Astrocyte (in vitro differentiated cells and primary cell): ENCODE measurements around the gene CRYGN. TPM values are rescaled to one million over a fixed set of nuclear protein-coding genes. Genes with fewer than 3 reads are reported as not detected.

ENCODE experiments used
- DNase-seq: peaks from one replicate; pipeline ENCODE4 v3.0.0-alpha.2; 2010; ENCODE audit warnings: low read depth
- FAIRE-seq: peaks from 2 replicates; lab custom pipeline; 2011; peaks lifted over from hg19 to GRCh38; lab: Jason Lieb, UNC
- H2AFZ ChIP-seq: 2 replicates; pipeline ENCODE4 v1.6.0; 2012; ENCODE audit warnings: low read depth, low read length, inconsistent platforms
- H3K27ac ChIP-seq: 2 replicates; pipeline ENCODE4 v1.5.1; 2011; ENCODE audit warnings: low read depth, low read length, inconsistent platforms
- H3K27me3 ChIP-seq: 2 replicates; pipeline ENCODE4 v1.6.0; 2011; ENCODE audit warnings: low read length, inconsistent platforms; ENCODE audit not compliant: insufficient read depth
- H3K36me3 ChIP-seq: 2 replicates; pipeline ENCODE4 v1.5.1; 2011; ENCODE audit warnings: low read length, inconsistent platforms; ENCODE audit not compliant: insufficient read depth
- H3K4me1 ChIP-seq: 2 replicates; pipeline ENCODE4 v1.5.1; 2011; ENCODE audit warnings: low read length, inconsistent platforms; ENCODE audit not compliant: insufficient read depth
- H3K4me2 ChIP-seq: 2 replicates; pipeline ENCODE4 v1.6.0; 2012; ENCODE audit warnings: low read length, inconsistent platforms
- H3K4me3 ChIP-seq: 2 replicates; pipeline ENCODE4 v1.5.1; 2011; ENCODE audit warnings: low read depth, mild to moderate bottlenecking, low read length, inconsistent platforms; ENCODE audit not compliant: insufficient read depth
- H3K79me2 ChIP-seq: 2 replicates; pipeline ENCODE4 v1.6.0; 2012; ENCODE audit warnings: mild to moderate bottlenecking, low read length, inconsistent platforms; ENCODE audit not compliant: insufficient read depth
- H3K9ac ChIP-seq: 2 replicates; pipeline ENCODE4 v1.6.0; 2012; ENCODE audit warnings: mild to moderate bottlenecking, low read length, inconsistent platforms
- H3K9me3 ChIP-seq: 2 replicates; pipeline ENCODE4 v1.5.1; 2012; ENCODE audit warnings: low read depth, mild to moderate bottlenecking, low read length, inconsistent platforms; ENCODE audit not compliant: insufficient read depth
- H4K20me1 ChIP-seq: 2 replicates; pipeline ENCODE4 v1.6.0; 2012; ENCODE audit warnings: low read length, inconsistent platforms; ENCODE audit not compliant: insufficient read depth
- H3K27ac Mint-ChIP-seq: one replicate; pipeline ENCODE4 v1.8.0; 2021; ENCODE audit warnings: mild to moderate bottlenecking, mixed read lengths; ENCODE audit not compliant: unreplicated experiment
- H3K27me3 Mint-ChIP-seq: one replicate; pipeline ENCODE4 v1.8.0; 2021; ENCODE audit warnings: low read depth, mixed read lengths; ENCODE audit not compliant: unreplicated experiment
- H3K36me3 Mint-ChIP-seq: one replicate; pipeline ENCODE4 v1.8.0; 2021; ENCODE audit warnings: low read depth, mixed read lengths; ENCODE audit not compliant: unreplicated experiment
- H3K4me1 Mint-ChIP-seq: one replicate; pipeline ENCODE4 v1.8.0; 2021; ENCODE audit warnings: low read depth, mixed read lengths; ENCODE audit not compliant: unreplicated experiment
- H3K4me3 Mint-ChIP-seq: one replicate; pipeline ENCODE4 v1.8.0; 2021; ENCODE audit warnings: mild to moderate bottlenecking, moderate library complexity, mixed read lengths; ENCODE audit not compliant: unreplicated experiment
- H3K9me3 Mint-ChIP-seq: one replicate; pipeline ENCODE4 v1.8.0; 2021; ENCODE audit warnings: mild to moderate bottlenecking, mixed read lengths; ENCODE audit not compliant: unreplicated experiment
- EZH2 ChIP-seq: IDR thresholded peaks from 2 replicates; pipeline ENCODE4 v1.6.1; 2012; ENCODE audit warnings: mild to moderate bottlenecking, low read length, inconsistent platforms; ENCODE audit not compliant: insufficient read depth
- total RNA-seq: library from RNA; stranded (reverse); gene quantifications from 2 replicates; pipeline ENCODE4 v1.2.1, GENCODE V29; 2021
- TF ChIP-seq, protein P1 (sequence below): IDR thresholded peaks from 2 replicates; pipeline ENCODE4 v1.5.1; 2011; ENCODE audit warnings: low read depth, mild to moderate bottlenecking, inconsistent platforms, low read length, moderate library complexity; ENCODE audit not compliant: insufficient read depth

CRYGN gene
- total RNA-seq, 1 donor from 2014 or later, result not detected

DNA sequence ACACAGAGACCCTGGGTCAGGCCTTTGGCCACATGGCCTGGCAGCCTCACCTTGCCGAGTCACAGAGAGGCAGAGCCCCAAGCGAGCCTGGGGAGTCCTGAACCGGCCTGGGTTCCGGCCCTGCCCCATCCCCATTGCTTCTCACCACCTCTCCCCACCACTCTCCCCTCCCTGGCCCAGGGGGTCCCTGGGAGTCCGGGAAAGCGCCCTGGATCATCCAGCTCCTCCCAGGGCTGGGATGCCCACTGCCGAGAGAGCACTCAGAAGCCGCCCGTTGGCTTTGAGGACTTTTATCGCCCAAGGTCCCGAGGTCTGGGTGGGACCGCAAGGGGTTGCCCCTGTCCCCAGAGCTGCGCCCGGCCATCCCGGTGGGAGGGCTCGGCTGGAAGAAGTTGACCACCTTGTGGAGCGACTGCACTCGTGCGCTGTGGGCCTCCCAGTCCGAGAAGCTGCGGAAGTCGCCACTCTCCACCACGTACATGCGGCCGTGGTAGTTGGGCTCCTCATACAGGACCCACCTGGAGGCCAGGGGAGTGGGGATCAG lies 8.1 kb downstream of the CRYGN start:
- Histone ChIP-seq H3K9me3 (no peaks in the 10 kb centered on the region), H3K4me3 (no peak overlapping the region), H4K20me1 (no peaks in the 10 kb centered on the region), H3K27ac (no peak overlapping the region), H3K79me2 (no peaks in the 10 kb centered on the region), H2AFZ (no peak overlapping the region), H3K9ac (no peak overlapping the region), H3K4me2 (no peak overlapping the region), H3K27me3 (no peaks in the 10 kb centered on the region), H3K4me1 (peaks cover 27% of the 10 kb centered on the region), H3K36me3 (no peaks in the 10 kb centered on the region)
- H3K27me3 Mint-ChIP-seq, result peaks cover 31% of the 10 kb centered on the region
- no peak overlapping the region for H3K4me3 Mint-ChIP-seq
- no peaks in the 10 kb centered on the region for H3K9me3 Mint-ChIP-seq
- FAIRE-seq (no peak), DNase-seq (no peak)
- TF ChIP-seq, protein P1, sequence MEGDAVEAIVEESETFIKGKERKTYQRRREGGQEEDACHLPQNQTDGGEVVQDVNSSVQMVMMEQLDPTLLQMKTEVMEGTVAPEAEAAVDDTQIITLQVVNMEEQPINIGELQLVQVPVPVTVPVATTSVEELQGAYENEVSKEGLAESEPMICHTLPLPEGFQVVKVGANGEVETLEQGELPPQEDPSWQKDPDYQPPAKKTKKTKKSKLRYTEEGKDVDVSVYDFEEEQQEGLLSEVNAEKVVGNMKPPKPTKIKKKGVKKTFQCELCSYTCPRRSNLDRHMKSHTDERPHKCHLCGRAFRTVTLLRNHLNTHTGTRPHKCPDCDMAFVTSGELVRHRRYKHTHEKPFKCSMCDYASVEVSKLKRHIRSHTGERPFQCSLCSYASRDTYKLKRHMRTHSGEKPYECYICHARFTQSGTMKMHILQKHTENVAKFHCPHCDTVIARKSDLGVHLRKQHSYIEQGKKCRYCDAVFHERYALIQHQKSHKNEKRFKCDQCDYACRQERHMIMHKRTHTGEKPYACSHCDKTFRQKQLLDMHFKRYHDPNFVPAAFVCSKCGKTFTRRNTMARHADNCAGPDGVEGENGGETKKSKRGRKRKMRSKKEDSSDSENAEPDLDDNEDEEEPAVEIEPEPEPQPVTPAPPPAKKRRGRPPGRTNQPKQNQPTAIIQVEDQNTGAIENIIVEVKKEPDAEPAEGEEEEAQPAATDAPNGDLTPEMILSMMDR, result no peak
- TF ChIP-seq EZH2, result no peak
- no peak overlapping the region for H3K27ac Mint-ChIP-seq
- H3K4me1 Mint-ChIP-seq, result peaks cover 22% of the 10 kb centered on the region
- peaks cover 3% of the 10 kb centered on the region for H3K36me3 Mint-ChIP-seq

DNA sequence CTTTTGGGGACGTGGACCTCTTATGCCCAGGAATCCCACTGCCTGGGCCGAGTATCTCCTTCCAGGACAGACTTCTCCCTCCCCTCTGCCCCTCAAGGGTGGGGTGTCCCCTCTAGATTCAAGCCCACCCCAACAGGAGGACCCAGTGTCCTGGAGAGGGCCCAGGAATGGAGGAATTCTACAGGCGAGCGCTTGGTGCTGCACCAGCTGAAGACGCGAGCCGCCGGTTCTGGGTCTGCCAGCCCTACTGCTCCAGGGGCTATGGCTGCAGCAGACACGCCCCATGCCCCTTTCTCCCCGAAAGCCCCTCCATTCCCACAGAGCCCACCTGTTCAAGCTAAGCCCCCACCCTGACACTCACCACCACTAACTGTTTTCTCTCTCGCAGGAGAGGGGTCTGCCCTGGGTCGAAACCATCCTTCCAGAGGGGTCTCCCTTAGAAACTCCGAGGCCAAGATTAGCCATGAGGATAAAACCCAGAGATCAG lies 8.6 kb downstream of the CRYGN start:
- H3K79me2 ChIP-seq, result no peaks in the 10 kb centered on the region
- no peak overlapping the region for H3K4me3 ChIP-seq
- H4K20me1 ChIP-seq, result no peaks in the 10 kb centered on the region
- no peaks in the 10 kb centered on the region for H3K27me3 ChIP-seq
- TF ChIP-seq EZH2, result no peak
- TF ChIP-seq, protein P1, result no peak
- peaks cover 27% of the 10 kb centered on the region for H3K4me1 Mint-ChIP-seq
- H3K27ac Mint-ChIP-seq, result no peak overlapping the region
- no peak for DNase-seq
- H3K9me3 Mint-ChIP-seq, result no peaks in the 10 kb centered on the region
- no peak overlapping the region for H3K9ac ChIP-seq
- H3K4me1 ChIP-seq, result peaks cover 32% of the 10 kb centered on the region
- H3K27ac ChIP-seq, result no peak overlapping the region
- no peaks in the 10 kb centered on the region for H3K36me3 ChIP-seq
- no peak overlapping the region for H3K4me2 ChIP-seq
- H3K36me3 Mint-ChIP-seq, result peaks cover 1% of the 10 kb centered on the region
- H3K4me3 Mint-ChIP-seq, result no peak overlapping the region
- peaks cover 27% of the 10 kb centered on the region for H3K27me3 Mint-ChIP-seq
- no peaks in the 10 kb centered on the region for H3K9me3 ChIP-seq
- no peak overlapping the region for H2AFZ ChIP-seq
- no peak for FAIRE-seq

DNA sequence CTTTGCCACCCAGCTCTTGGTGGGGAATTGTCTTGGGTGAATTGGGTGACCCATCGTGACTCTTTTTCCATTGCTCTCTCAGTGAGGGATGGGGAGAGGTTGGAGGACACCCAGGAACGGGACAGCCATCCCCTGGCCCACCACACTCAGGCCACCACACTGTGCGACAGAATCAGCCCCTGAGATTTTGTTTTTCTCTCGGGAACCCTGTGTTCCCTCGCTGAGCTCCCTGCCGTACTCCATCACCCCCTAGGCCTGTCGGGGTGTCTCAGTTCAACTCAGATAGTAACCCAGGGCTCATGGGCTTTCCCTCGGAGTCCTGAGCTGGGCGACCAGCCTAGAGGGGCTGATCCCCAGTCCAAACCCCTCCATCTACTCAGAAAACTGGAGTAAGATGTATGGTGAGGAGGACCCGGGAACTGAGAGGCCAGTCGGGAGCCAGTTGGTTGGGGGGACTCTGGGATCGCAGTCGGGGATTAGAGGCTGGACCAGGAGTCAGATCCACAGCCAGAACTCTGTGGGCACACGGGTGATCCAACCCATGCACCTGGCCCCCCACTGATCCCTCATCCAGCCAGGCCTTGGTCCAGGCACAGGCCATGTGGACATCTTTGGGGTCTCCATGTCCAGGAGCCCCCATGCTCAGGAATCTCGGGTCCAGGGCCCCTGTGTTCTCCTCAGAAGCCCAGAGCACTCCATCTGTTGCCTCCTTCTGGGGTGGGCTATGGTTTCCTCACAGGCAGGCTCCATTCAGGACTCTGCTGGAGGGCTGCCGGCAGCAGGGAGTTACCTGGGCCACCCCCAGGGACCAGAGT lies 9.3 kb downstream of the CRYGN start:
- Mint-ChIP-seq H3K4me3 (no peak overlapping the region), H3K27ac (no peak overlapping the region), H3K27me3 (peaks cover 23% of the 10 kb centered on the region), H3K4me1 (peaks cover 28% of the 10 kb centered on the region), H3K36me3 (peaks cover 1% of the 10 kb centered on the region), H3K9me3 (no peaks in the 10 kb centered on the region)
- Histone ChIP-seq H3K4me1 (peaks cover 39% of the 10 kb centered on the region), H3K9ac (no peak overlapping the region), H4K20me1 (no peaks in the 10 kb centered on the region), H3K79me2 (no peaks in the 10 kb centered on the region), H3K4me3 (no peak overlapping the region), H3K4me2 (no peak overlapping the region), H3K36me3 (no peaks in the 10 kb centered on the region), H2AFZ (no peak overlapping the region), H3K27ac (no peak overlapping the region), H3K27me3 (no peaks in the 10 kb centered on the region), H3K9me3 (no peaks in the 10 kb centered on the region)
- no peak for TF ChIP-seq EZH2
- TF ChIP-seq, protein P1, result no peak
- FAIRE-seq, result no peak
- DNase-seq, result no peak
